ENCODE data around the gene N4BP2. TPM values are rescaled to one million over a fixed set of nuclear protein-coding genes. Genes with fewer than 3 reads are reported as not detected.
"Not testable (repeated sequence)": the region's sequence is repeated elsewhere in the genome, so short reads cannot be mapped to it uniquely, and the experiment has no call there.

Gene N4BP2
- polyA plus RNA-seq, 1 of the 3 experiments (the other 2 are of a cell fraction), result 1.2 TPM

- Histone ChIP-seq H4K20me1 (ENCODE audit: insufficient read depth) (no peaks in the 10 kb centered on the region), H3K9me2 (no peaks in the 10 kb centered on the region), H2AFZ (ENCODE audit: low read depth) (no peak overlapping the region), H3K27me3 (ENCODE audit: insufficient read depth) (no peaks in the 10 kb centered on the region), H3K27ac (ENCODE audit: low read depth in 2 of 2, low read length in 1 of 2) (no peak overlapping the region), H3K4me3 (ENCODE audit: low read depth in 2 of 2, low read length in 1 of 2) (no peak overlapping the region), H3K9me3 (no peaks in the 10 kb centered on the region), H3K36me3 (replicated peaks in 1 of 2; ENCODE audit: control insufficient read depth in 1 of 2, insufficient read depth in 2 of 2, low read length in 1 of 2) (no peaks in the 10 kb centered on the region), H3K4me1 (ENCODE audit: control insufficient read depth in 1 of 2, insufficient read depth in 2 of 2, low read depth in 1 of 2, low read length in 1 of 2) (no peaks in the 10 kb centered on the region), H3F3A (replicated peaks; ENCODE audit: insufficient read depth) (peaks cover 9% of the 10 kb centered on the region), H3K4me2 (no peak overlapping the region), H3K9ac (no peak overlapping the region), H3K79me2 (ENCODE audit: insufficient read depth) (no peaks in the 10 kb centered on the region; the same call in 1 of the 2 replicates)
- ChIA-PET POLR2A (no interaction called here), CTCF (no interaction called here)
- TF ChIP-seq YY1 (IDR thresholded peaks at IDR 0.05; ENCODE audit: low read depth) (no peak), TCF12 (IDR thresholded peaks at IDR 0.05) (no peak), EP300 (IDR thresholded peaks at IDR 0.05; ENCODE audit: borderline replicate concordance in 1 of 2, low read depth in 1 of 2, low read length in 1 of 2) (no peak), JUND (IDR thresholded peaks at IDR 0.05) (no peak), ELF1 (IDR thresholded peaks at IDR 0.05) (no peak), RCOR1 (IDR thresholded peaks at IDR 0.05; ENCODE audit: low read length) (no peak), IRF3 (IDR thresholded peaks at IDR 0.05; ENCODE audit: low read depth, low read length) (no peak), FOXM1 (IDR thresholded peaks at IDR 0.05; ENCODE audit: low read depth) (no peak), FOXJ3 (CRISPR knock-in tag; IDR thresholded peaks at IDR 0.05) (no peak), GABPA (IDR thresholded peaks at IDR 0.05; ENCODE audit: low read depth) (no peak), REST (IDR thresholded peaks at IDR 0.05; ENCODE audit: low read depth, low read length) (no peak)
- DNase-seq, result no peak
- WGBS (ENCODE audit: low lambda C conversion rate), result 96% methylated on average over 10 of the region's 10 CpGs
Measured at GRCh38 chr4:40087799-40088366, 31.2 kb downstream of the N4BP2 start.

- H3K36me3 ChIP-seq (replicated peaks in 1 of 2; ENCODE audit: control insufficient read depth in 1 of 2, insufficient read depth in 2 of 2, low read length in 1 of 2); H3F3A ChIP-seq (replicated peaks; ENCODE audit: insufficient read depth); DNase-seq; H3K9me2 ChIP-seq; H3K4me3 ChIP-seq (ENCODE audit: low read depth in 2 of 2, low read length in 1 of 2); H3K27ac ChIP-seq (ENCODE audit: low read depth in 2 of 2, low read length in 1 of 2); H3K9ac ChIP-seq; POLR2A ChIA-PET; H3K9me3 ChIP-seq; H3K4me1 ChIP-seq (ENCODE audit: control insufficient read depth in 1 of 2, insufficient read depth in 2 of 2, low read depth in 1 of 2, low read length in 1 of 2); H4K20me1 ChIP-seq (ENCODE audit: insufficient read depth); H3K27me3 ChIP-seq (ENCODE audit: insufficient read depth); CTCF ChIA-PET; H2AFZ ChIP-seq (ENCODE audit: low read depth); H3K4me2 ChIP-seq; H3K79me2 ChIP-seq (ENCODE audit: insufficient read depth): not testable (repeated sequence)
- WGBS (ENCODE audit: low lambda C conversion rate), result 94% methylated on average over 10 of the region's 10 CpGs
Measured at GRCh38 chr4:40093400-40093799, 36.8 kb downstream of the N4BP2 start.

All from SK-N-SH (cell line).